Stimulated activated CD4-positive, alpha-beta T cell treated with anti-CD3 and anti-CD28 coated beads, Interleukin-15, amount 100 ng/mL, for 1 hour (primary cell): Measurements from ENCODE around the gene TRAIP.
A peak's percentile ranks its signal among the peaks of the same experiment; 100 is the strongest.
"Not testable (repeated sequence)": the region's sequence is repeated elsewhere in the genome, so short reads cannot be mapped to it uniquely, and the experiment has no call there.

Experiments
- DNase-seq, 2 donors: peaks; one replicate each; pipeline ENCODE4 v3.0.0-alpha.2; 2020; ENCODE audit warnings: low read depth in 1 of 2, low spot score in 1 of 2

The TRAIP gene

GRCh38 chr3:49831341-49831740 lies 25.0 kb downstream of the TRAIP start:
- DNase-seq = no peak

- no peak for DNase-seq
Measured at GRCh38 chr3:49826016-49826415, 30.3 kb downstream of the TRAIP start.

- not testable (repeated sequence) for DNase-seq
Measured at GRCh38 chr3:49823131-49823530, 33.2 kb downstream of the TRAIP start.

GRCh38 chr3:49813497-49814174 lies 42.7 kb downstream of the TRAIP start, which contains the start of gene UBA7:
Gene UBA7, minus strand, starts transcription at chr3:49813953. Its CDS starts 166 bp downstream, at chr3:49813787.
- DNase-seq = no peak

- DNase-seq = no peak
Measured at GRCh38 chr3:49812916-49813496, 43.4 kb downstream of the TRAIP start.

- DNase-seq = no peak
Measured at GRCh38 chr3:49807431-49808114, 48.8 kb downstream of the TRAIP start.

GRCh38 chr3:49806850-49807249 lies 49.5 kb downstream of the TRAIP start:
- no peak for DNase-seq

- no peak for DNase-seq
Measured at GRCh38 chr3:49805897-49806701, 50.3 kb downstream of the TRAIP start.

GRCh38 chr3:49805367-49805782 lies 51.0 kb downstream of the TRAIP start:
- no peak for DNase-seq

- DNase-seq = no peak
Measured at GRCh38 chr3:49804141-49805041, 52.0 kb downstream of the TRAIP start.

- peak in 1 of 2 donors; percentile 20 for DNase-seq
Measured at GRCh38 chr3:49803465-49804140, 52.8 kb downstream of the TRAIP start.

GRCh38 chr3:49802719-49803464 lies 53.5 kb downstream of the TRAIP start, which contains the start of gene INKA1:
Gene INKA1, plus strand, starts transcription at chr3:49803261. Its CDS starts 132 bp downstream, at chr3:49803393.
- peak; percentile 73 to 75 for DNase-seq

- DNase-seq = no peak
Measured at GRCh38 chr3:49801160-49801559, 55.2 kb downstream of the TRAIP start.

GRCh38 chr3:49799761-49800160 lies 56.6 kb downstream of the TRAIP start, which contains the start of gene CDHR4:
Gene CDHR4, minus strand, starts transcription at chr3:49799873. Its CDS starts 61 bp downstream, at chr3:49799812.
- DNase-seq = no peak

GRCh38 chr3:49799105-49799504 lies 57.3 kb downstream of the TRAIP start:
- no peak for DNase-seq

GRCh38 chr3:49794926-49795905 lies 61.1 kb downstream of the TRAIP start:
- no peak for DNase-seq

GRCh38 chr3:49794431-49794830 lies 61.9 kb downstream of the TRAIP start:
- no peak for DNase-seq
